Measurements from ENCODE around the gene LILRB5.

LILRB5 gene

GRCh38 chr19:54257116-54257480 lies at the start of gene LILRB5:
Gene LILRB5 (minus strand): TSS chr19:54257273. CDS start chr19:54257193, 80 bp downstream.
- Mint-ChIP-seq H3K4me3 (no peak within 1 kb of the TSS), H3K4me1 (no peaks in the 10 kb centered on the region), H3K27ac (no peak within 1 kb of the TSS), H3K36me3 (ENCODE audit: low read depth) (no peaks in the 10 kb centered on the region), H3K27me3 (ENCODE audit: low read depth) (no peaks in the 10 kb centered on the region), H3K9me3 (no peaks in the 10 kb centered on the region)
- no peak for TF ChIP-seq CTCF (IDR thresholded peaks at IDR 0.05; ENCODE audit: unreplicated experiment in 3 of 3)

- no peak overlapping the region for H3K4me3 Mint-ChIP-seq
- H3K27ac Mint-ChIP-seq: no peak overlapping the region
- H3K9me3 Mint-ChIP-seq: peaks cover 5% of the 10 kb centered on the region
- H3K27me3 Mint-ChIP-seq (ENCODE audit: low read depth): peaks cover 12% of the 10 kb centered on the region
- H3K36me3 Mint-ChIP-seq (ENCODE audit: low read depth): no peaks in the 10 kb centered on the region
- no peaks in the 10 kb centered on the region for H3K4me1 Mint-ChIP-seq
- TF ChIP-seq CTCF (IDR thresholded peaks at IDR 0.05; ENCODE audit: unreplicated experiment in 3 of 3): no peak
These were observed 48.1 kb upstream of the LILRB5 start for GRCh38 chr19:54305141-54305540.

- Mint-ChIP-seq H3K4me1 (no peaks in the 10 kb centered on the region), H3K9me3 (peaks cover 5% of the 10 kb centered on the region), H3K36me3 (ENCODE audit: low read depth) (no peaks in the 10 kb centered on the region), H3K27me3 (ENCODE audit: low read depth) (peaks cover 19% of the 10 kb centered on the region), H3K4me3 (no peak overlapping the region), H3K27ac (no peak overlapping the region)
- no peak for TF ChIP-seq CTCF (IDR thresholded peaks at IDR 0.05; ENCODE audit: unreplicated experiment in 3 of 3)
These were observed 45.2 kb upstream of the LILRB5 start for GRCh38 chr19:54302257-54302656.

- no peaks in the 10 kb centered on the region for H3K4me1 Mint-ChIP-seq
- no peaks in the 10 kb centered on the region for H3K9me3 Mint-ChIP-seq
- H3K27ac Mint-ChIP-seq: no peak overlapping the region
- H3K27me3 Mint-ChIP-seq (ENCODE audit: low read depth): peaks cover 16% of the 10 kb centered on the region
- TF ChIP-seq CTCF (IDR thresholded peaks at IDR 0.05; ENCODE audit: unreplicated experiment in 3 of 3): no peak
- no peaks in the 10 kb centered on the region for H3K36me3 Mint-ChIP-seq (ENCODE audit: low read depth)
- H3K4me3 Mint-ChIP-seq: no peak overlapping the region
These were observed 42.4 kb upstream of the LILRB5 start for GRCh38 chr19:54299515-54299914.

- Mint-ChIP-seq H3K4me1 (no peaks in the 10 kb centered on the region), H3K27me3 (ENCODE audit: low read depth) (peaks cover 19% of the 10 kb centered on the region), H3K9me3 (no peaks in the 10 kb centered on the region), H3K27ac (no peak overlapping the region), H3K36me3 (ENCODE audit: low read depth) (no peaks in the 10 kb centered on the region), H3K4me3 (no peak overlapping the region)
- TF ChIP-seq CTCF (IDR thresholded peaks at IDR 0.05; ENCODE audit: unreplicated experiment in 3 of 3): no peak
These were observed 42.0 kb upstream of the LILRB5 start for GRCh38 chr19:54299126-54299498.

GRCh38 chr19:54298357-54299125 lies 41.5 kb upstream of the LILRB5 start:
- Mint-ChIP-seq H3K36me3 (ENCODE audit: low read depth) (no peaks in the 10 kb centered on the region), H3K27ac (no peak overlapping the region), H3K4me3 (no peak overlapping the region), H3K27me3 (ENCODE audit: low read depth) (peaks cover 19% of the 10 kb centered on the region), H3K4me1 (no peaks in the 10 kb centered on the region), H3K9me3 (peaks cover under 1% of the 10 kb centered on the region)
- no peak for TF ChIP-seq CTCF (IDR thresholded peaks at IDR 0.05; ENCODE audit: unreplicated experiment in 3 of 3)
